ENCODE data around the gene CROCC. TPM values are rescaled to one million over a fixed set of nuclear protein-coding genes. Genes with fewer than 3 reads are reported as not detected.

CROCC gene
- polyA plus RNA-seq, 1 donor (not counting 4 experiments of a cell fraction or from before 2014, with no cell fraction given), result 8.2 TPM

DNA sequence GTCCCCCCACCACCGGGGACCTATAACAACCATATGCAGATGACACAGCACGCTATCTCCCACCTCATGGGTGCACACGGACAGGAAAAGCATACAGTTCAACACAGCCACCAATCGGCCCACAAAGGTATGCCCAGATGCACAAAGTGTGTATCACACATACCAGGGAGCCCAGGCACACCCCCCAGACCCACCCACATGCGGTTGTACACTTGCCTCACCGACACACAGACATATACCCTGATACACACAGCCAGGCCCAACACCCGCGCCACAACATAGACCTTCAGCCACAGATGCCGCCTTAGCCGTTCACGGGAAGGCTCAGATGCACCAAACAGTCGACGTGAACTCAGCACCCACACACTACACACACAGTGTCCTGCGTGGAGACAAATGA lies 5.5 kb downstream of the CROCC start:
- Histone ChIP-seq H3K4me2 (ENCODE audit: control insufficient read depth, extremely low read depth, insufficient read depth, low read depth, low read length) (no peak overlapping the region), H3K9ac (ENCODE audit: control insufficient read depth, extremely low read depth, insufficient read depth, low read length) (no peak overlapping the region), H2AFZ (ENCODE audit: control insufficient read depth, low read length) (no peak overlapping the region), H3K79me2 (ENCODE audit: control insufficient read depth, insufficient read depth, low read length) (no peaks in the 10 kb centered on the region), H3K4me3 (ENCODE audit: control insufficient read depth in 2 of 3, extremely low read depth in 1 of 3, insufficient read depth in 2 of 3, low read depth in 1 of 3, low read length in 3 of 3) (no peak overlapping the region), H3K27me3 (ENCODE audit: control insufficient read depth, extremely low read depth, insufficient read depth, low read length) (no peaks in the 10 kb centered on the region), H3K9me3 (ENCODE audit: control insufficient read depth, low read depth, low read length) (no peaks in the 10 kb centered on the region), H3K4me1 (ENCODE audit: control insufficient read depth, extremely low read depth, insufficient read depth, low read length) (peaks cover 35% of the 10 kb centered on the region), H3K9me1 (ENCODE audit: control insufficient read depth, extremely low read depth, insufficient read depth, low read length) (no peaks in the 10 kb centered on the region), H4K20me1 (ENCODE audit: control insufficient read depth, extremely low read depth, insufficient read depth, low read length) (peaks cover 4% of the 10 kb centered on the region), H3K36me3 (ENCODE audit: control insufficient read depth in 2 of 2, extremely low read depth in 1 of 2, insufficient read depth in 2 of 2, low read length in 2 of 2) (peaks cover 5% of the 10 kb centered on the region in 2 experiments), H3K27ac (ENCODE audit: control insufficient read depth, insufficient read depth, low read length) (no peak overlapping the region)
- dilution Hi-C loops (cut with MboI; ENCODE audit: extremely low pct_ligation_motif_present, low sequenced_read_pairs), result no loop called here
- DNase-seq (ENCODE audit: low read depth, low spot score) (no peak), FAIRE-seq (no peak)
- TF ChIP-seq CTCF (optimal IDR thresholded peaks at IDR 0.05 in 1 of 3, IDR thresholded peaks at IDR 0.05 in 1 of 3, conservative IDR thresholded peaks at IDR 0.05 in 1 of 3; ENCODE audit: extremely low read depth in 1 of 3, insufficient read depth in 2 of 3, low read length in 3 of 3), result no peak
- no peak for TF ChIP-seq EZH2 (IDR thresholded peaks at IDR 0.05; ENCODE audit: low read length)

DNA sequence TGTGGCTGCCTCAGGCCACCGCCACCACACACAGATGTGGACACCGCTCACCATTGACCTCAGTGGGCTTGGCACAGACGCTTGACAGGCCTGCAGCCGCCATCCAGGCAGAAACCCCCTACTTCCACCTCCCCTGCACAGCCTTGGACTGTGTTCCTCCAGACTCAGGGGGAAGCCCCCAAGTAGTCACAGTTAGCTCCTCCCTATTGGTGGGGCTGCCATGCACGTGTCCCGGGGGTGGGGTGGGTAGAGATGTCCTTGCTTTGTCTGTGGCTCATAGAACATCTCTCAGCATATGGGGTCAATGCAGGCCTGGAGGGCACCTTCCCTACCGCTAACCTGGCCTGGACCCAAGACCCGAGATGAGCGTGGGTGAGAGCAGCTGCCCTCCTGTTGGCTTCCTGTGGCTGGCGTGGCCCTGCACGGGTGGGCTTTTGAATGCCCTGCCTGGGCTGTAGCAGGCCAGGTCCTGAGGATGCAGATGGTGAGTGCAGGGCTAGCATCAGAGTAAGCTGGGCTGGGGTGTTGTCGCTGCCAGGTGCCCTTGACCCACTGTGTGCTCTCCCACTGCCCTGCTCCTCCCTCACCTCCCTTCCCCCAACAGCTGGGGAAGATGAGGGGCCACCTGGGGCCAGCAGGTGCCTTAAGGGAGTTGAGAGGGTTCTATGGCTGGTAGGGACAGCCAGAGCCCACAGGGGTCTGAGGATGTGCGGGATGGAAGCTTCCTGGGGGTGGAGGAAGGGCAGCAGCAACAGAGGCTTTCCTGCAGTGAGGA lies 6.2 kb downstream of the CROCC start:
- TF ChIP-seq CTCF (optimal IDR thresholded peaks at IDR 0.05 in 1 of 3, IDR thresholded peaks at IDR 0.05 in 1 of 3, conservative IDR thresholded peaks at IDR 0.05 in 1 of 3; ENCODE audit: extremely low read depth in 1 of 3, insufficient read depth in 2 of 3, low read length in 3 of 3), result no peak
- no peak for TF ChIP-seq EZH2 (IDR thresholded peaks at IDR 0.05; ENCODE audit: low read length)
- peaks cover 3 to 5% of the 10 kb centered on the region in 2 experiments for H3K36me3 ChIP-seq (ENCODE audit: control insufficient read depth in 2 of 2, extremely low read depth in 1 of 2, insufficient read depth in 2 of 2, low read length in 2 of 2)
- H3K27ac ChIP-seq (ENCODE audit: control insufficient read depth, insufficient read depth, low read length), result no peak overlapping the region
- no peak for DNase-seq (ENCODE audit: low read depth, low spot score)
- H4K20me1 ChIP-seq (ENCODE audit: control insufficient read depth, extremely low read depth, insufficient read depth, low read length), result peaks cover 4% of the 10 kb centered on the region
- H3K79me2 ChIP-seq (ENCODE audit: control insufficient read depth, insufficient read depth, low read length), result no peaks in the 10 kb centered on the region
- no peak overlapping the region for H3K9ac ChIP-seq (ENCODE audit: control insufficient read depth, extremely low read depth, insufficient read depth, low read length)
- dilution Hi-C loops (cut with MboI; ENCODE audit: extremely low pct_ligation_motif_present, low sequenced_read_pairs), result no loop called here
- H2AFZ ChIP-seq (ENCODE audit: control insufficient read depth, low read length), result no peak overlapping the region
- no peaks in the 10 kb centered on the region for H3K9me1 ChIP-seq (ENCODE audit: control insufficient read depth, extremely low read depth, insufficient read depth, low read length)
- H3K4me1 ChIP-seq (ENCODE audit: control insufficient read depth, extremely low read depth, insufficient read depth, low read length), result peaks cover 35% of the 10 kb centered on the region
- no peak for FAIRE-seq
- no peaks in the 10 kb centered on the region for H3K9me3 ChIP-seq (ENCODE audit: control insufficient read depth, low read depth, low read length)
- H3K27me3 ChIP-seq (ENCODE audit: control insufficient read depth, extremely low read depth, insufficient read depth, low read length), result no peaks in the 10 kb centered on the region
- H3K4me2 ChIP-seq (ENCODE audit: control insufficient read depth, extremely low read depth, insufficient read depth, low read depth, low read length), result no peak overlapping the region
- no peak overlapping the region for H3K4me3 ChIP-seq (ENCODE audit: control insufficient read depth in 2 of 3, extremely low read depth in 1 of 3, insufficient read depth in 2 of 3, low read depth in 1 of 3, low read length in 3 of 3)
